Measurements from ENCODE around the gene ZBTB16.

The ZBTB16 gene

GRCh38 chr11:114059278-114059983 is at the start of gene ZBTB16:
Gene ZBTB16, plus strand, starts transcription at chr11:114059711. Its CDS starts 3,590 bp downstream, at chr11:114063301.
- peak; percentile 50 for DNase-seq

- DNase-seq: no peak
Observed at GRCh38 chr11:114010931-114011330, 48.6 kb upstream of the ZBTB16 start.

DNA sequence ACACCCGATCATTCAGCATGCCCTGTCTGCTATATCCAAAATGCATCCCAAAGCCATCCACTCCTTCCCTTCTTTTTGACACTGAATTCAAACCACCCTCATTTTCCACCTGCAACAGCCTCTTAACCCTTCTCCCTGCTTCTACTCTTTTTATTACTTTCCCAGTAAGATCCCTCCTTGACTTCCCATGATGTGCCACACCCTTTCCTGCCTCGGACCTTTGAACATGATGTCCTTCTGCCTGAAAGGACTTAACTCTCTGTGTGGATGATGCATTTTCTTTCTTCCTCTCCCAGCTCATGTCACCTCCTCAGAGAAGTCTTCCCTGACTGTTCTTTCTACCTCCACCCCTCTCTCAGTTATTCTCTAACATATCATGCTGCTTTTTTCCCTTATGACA is 48.1 kb upstream of the ZBTB16 start:
- DNase-seq: no peak

- DNase-seq: no peak
Observed at GRCh38 chr11:114015117-114015516, 44.4 kb upstream of the ZBTB16 start.

DNA sequence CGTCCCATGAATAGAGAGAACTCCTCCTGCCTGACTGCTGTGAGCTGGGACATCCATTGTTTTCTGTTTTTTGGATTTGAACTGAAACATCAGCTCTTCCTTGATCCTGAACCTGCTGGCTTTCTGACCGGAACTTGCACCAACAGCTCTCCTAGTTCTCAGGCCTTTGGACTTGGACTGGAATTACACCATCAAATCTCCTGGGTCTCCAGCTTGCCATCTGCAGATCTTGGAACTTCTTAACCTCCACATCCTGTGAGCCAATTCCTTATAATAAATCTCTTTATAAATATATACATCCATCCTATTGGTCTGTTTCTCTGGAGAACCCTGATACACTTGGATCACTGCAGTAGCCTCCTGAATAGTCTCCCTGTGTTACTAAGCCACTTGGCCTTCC is 42.5 kb upstream of the ZBTB16 start:
- no peak for DNase-seq

DNA sequence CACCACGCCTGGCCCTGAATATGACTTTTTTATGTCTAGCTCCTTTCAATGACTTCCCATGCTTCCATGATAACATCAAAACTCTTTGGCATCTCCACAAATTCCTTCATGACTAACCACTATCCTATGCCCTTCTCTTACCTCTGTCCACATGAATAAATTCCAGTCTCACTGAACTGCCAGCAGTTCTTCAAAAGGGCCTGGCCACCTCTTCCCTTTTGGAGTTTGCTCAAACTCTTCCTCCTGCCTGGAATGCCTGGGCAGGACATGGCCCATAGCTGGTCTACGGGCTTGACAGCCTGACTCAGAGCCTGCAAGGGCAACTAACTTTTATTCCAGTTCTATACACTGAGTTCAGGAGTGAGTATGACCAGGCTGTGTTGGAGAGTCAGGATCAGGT is 41.8 kb upstream of the ZBTB16 start:
- no peak for DNase-seq

DNA sequence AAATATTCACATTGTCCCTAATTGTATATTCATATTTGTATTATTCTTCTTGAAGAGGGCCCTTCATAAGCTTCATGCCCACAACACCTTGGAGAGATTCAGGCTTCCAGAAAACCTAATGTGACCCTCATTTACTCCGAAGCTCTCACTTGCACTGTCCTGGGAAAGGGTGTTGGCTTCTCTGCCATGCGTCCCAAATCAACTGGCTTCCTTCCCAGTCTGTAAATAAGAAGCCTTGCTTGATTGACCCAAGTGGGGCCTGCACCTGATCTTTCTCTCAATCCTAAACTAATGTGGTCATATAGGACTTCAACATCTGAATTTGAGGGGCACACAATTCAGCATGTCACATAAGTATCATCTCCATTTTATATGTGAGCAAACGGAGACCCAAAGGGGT is 40.5 kb upstream of the ZBTB16 start:
- no peak for DNase-seq

DNA sequence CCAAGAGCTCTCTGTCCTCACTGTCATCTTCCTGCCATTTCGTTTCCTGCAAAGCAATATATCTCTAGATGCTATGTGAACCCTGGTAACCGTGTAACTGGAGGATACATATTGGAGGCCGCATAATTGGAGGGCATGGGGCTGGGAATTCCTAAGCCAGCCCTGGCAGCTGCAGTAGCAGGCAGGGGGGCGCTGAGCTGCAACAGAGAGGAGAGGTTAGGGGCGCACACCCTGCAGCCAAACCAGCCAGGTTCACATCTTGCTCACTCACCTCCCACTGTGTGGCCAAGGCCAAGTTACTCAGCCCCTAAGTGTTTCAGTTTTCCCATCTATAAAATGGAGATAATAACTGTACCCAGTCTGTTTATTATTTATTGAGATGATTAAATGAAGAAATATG is 39.9 kb upstream of the ZBTB16 start:
- DNase-seq: no peak

DNA sequence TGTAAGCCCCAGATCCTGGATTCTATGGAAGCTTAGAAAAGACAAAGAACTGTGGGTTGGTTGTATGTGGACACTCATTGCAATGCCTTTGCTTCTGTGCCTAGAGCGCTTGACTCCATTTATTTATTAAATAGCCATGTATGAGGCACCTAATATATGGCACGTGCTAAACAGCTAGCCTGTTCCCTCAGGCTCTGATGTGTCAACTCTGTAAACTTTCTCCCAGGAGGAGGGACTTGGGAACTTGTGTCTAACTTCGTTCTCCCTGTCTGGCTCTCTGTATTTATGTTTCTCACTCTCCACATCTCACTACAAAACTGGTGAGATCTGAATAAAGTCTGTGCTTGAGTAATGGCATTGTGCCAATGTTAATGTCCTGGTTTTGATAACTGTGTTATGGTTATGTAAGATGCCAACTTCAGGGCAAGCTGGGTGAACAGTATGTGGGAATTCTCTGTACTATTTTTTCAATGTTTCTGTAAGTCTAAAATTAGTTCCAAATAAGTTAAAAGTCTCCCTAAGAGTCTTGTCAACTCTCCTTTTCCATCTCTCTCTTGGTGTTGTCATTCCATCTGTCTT is 34.1 kb upstream of the ZBTB16 start:
- DNase-seq: no peak

- peak; percentile 24 for DNase-seq
Observed at GRCh38 chr11:114026355-114026754, 33.2 kb upstream of the ZBTB16 start.

DNA sequence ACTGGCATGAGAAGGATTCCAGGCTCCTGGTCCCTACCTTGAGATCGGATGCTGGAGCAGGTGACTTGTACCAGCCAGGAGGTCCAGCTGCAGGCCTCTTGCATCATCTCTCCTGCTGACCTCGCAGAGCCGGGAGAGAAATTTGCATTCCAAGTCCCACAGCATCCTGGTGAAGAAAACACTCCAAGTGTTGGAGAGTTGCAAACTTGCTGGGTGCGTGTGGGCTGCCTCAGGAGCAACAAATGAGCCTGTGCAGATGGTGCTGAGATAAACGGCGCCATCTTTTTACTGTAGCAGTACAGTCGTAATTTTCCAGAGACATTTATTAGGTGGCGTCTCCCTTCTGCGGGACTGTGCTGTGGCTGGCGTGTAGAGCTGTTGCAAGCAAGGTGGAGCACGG is 32.1 kb upstream of the ZBTB16 start:
- DNase-seq: no peak

DNA sequence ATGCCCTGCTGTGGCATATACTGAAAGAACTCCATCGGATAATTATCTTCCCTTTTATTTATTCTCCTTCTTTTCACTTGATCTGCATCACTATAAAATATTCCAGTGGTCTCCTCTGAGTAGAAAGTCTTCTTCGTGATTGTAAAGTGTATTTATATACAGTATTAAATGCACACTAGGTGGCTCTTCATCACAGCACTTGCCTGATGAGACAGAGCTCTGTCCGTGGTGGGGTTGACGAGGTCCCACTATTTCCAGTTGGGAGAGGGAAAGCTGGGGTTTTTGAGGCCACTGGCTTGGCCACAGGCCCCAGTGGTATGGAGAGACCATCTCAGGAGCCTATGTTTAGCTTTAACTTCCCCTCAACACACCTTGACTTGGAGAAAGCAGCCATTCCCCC is 31.6 kb upstream of the ZBTB16 start:
- DNase-seq: no peak

DNA sequence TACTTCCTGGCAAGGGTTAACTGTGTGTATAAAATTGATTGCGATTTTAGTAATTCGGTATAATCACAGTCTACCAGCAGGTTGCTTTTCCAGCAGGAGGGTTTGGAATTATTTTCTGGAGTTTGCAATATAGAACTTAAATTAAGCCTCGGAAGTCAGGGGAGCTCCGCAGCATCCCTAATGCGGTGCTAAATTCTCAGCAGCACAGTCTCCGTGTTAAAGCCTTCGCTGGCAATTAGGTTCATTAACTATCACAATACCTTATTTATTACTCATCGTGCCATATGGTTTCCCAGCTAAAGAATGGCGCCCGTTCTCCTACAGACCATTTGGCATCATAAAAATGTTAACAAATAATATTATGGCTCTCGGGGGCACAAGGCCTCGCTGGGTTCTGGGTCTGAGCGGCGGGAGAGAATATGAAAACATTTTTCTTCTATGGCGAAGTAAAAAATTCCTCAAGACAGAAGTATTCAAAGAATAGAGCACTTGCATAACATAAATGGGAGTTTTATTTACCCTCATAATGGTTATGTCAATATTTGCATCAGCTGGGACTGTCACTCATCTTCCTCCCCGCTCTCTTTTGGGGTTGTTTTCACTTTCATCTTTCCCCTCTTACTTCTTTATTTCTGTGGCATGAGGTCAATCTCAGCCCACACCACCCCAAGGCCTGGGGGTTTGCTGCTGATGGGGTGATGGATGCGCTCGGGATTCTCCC is 28.1 kb upstream of the ZBTB16 start:
- DNase-seq: peak; percentile 33

DNA sequence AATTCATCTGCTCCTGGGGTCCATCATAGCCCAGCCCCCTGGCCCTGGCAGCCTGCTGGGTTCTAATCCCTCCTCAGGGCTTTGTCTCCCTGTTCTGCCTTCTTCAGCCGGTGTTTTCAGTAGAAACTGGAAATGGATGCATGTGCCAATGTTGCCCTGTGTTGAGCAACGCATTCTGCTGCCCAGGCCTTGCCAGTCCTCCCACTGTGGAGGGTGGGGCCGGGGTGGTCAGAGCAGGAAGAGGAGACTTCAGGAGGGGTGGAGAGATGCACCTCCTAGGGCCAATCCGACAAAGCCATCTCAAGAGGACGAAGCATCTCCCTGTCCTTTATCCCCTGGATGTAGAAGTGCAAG is 27.6 kb upstream of the ZBTB16 start:
- DNase-seq: no peak

GRCh38 chr11:114033066-114033465 is 26.4 kb upstream of the ZBTB16 start:
- no peak for DNase-seq

DNA sequence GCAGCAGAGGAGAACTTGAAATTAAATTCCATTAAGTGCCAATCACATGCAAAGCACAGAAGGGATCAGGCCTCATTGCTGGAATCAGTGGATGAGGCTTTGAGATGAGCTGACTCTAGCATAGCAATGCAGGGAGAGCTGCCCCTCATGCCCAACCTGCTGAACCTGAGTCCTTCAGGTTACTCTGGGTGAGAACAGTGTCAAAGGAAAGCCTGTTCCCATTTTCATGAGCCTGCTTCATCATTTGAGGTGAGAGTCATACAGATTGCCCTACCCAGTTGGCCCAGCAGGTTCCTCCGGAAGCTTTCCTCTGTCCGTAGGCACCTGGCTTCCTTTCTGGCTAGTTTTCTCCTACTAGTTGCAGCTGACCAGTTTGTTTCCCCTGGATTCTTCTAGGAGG is 25.9 kb upstream of the ZBTB16 start:
- no peak for DNase-seq

GRCh38 chr11:114034956-114035355 is 24.6 kb upstream of the ZBTB16 start:
- DNase-seq: peak; percentile 60

GRCh38 chr11:114036147-114036811 is 23.2 kb upstream of the ZBTB16 start:
- DNase-seq: no peak

- no peak for DNase-seq
Observed at GRCh38 chr11:114036958-114037357, 22.6 kb upstream of the ZBTB16 start.

GRCh38 chr11:114039551-114039950 is 20.0 kb upstream of the ZBTB16 start:
- DNase-seq: no peak

DNA sequence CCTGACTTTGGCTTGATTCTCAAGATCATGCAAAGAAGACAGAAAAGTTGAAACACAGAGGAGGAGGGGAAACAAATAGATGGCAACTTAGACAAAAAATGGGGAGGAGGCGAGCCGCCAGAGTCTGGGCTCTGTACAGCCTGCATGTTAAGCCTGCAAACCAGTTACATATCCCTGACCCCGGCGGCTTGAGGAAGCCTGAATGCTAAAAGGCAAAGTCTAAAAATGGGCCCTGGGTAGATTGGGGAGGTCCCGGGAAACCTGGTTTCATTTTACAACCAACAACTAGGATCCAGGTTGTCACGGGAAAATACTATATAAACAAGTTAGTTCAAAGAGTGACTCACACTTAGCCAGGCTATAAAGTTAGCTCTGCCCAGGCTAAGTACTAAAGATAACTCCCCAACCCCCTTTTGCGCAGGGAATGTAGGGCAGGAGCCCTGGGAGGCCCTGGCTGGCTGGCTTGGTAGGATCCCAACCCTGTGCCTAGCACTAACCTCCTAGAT is 18.8 kb upstream of the ZBTB16 start:
- no peak for DNase-seq

- no peak for DNase-seq
Observed at GRCh38 chr11:114042234-114042633, 17.3 kb upstream of the ZBTB16 start.

- no peak for DNase-seq
Observed at GRCh38 chr11:114044042-114044871, 15.3 kb upstream of the ZBTB16 start.

Data from MV-4-11 (cell line).